HUES48 (cell line): Measurements from ENCODE around the gene SLC1A3.
A peak's percentile ranks its signal among the peaks of the same experiment; 100 is the strongest.
"Not testable (repeated sequence)": the region's sequence is repeated elsewhere in the genome, so short reads cannot be mapped to it uniquely, and the experiment has no call there.

Source experiments
- H3K27ac ChIP-seq: one replicate; pipeline ENCODE4 v1.7.0; 2013; ENCODE audit warnings: low read depth, low read length, inconsistent platforms
- H3K27me3 ChIP-seq: 2 replicates; pipeline ENCODE4 v1.6.1; 2013; ENCODE audit warnings: mild to moderate bottlenecking, low read length; ENCODE audit not compliant: control insufficient read depth, insufficient read depth
- H3K36me3 ChIP-seq: 2 replicates; pipeline ENCODE4 v1.6.1; 2013; ENCODE audit warnings: low read length; ENCODE audit not compliant: control insufficient read depth, insufficient read depth
- H3K4me1 ChIP-seq: 2 replicates; pipeline ENCODE4 v1.6.1; 2013; ENCODE audit warnings: mild to moderate bottlenecking, low read length; ENCODE audit not compliant: control insufficient read depth, insufficient read depth
- H3K4me3 ChIP-seq: 2 replicates; pipeline ENCODE4 v1.5.1; 2013; ENCODE audit warnings: mild to moderate bottlenecking, low read depth, low read length
- H3K9ac ChIP-seq: 2 replicates; pipeline ENCODE4 v1.6.1; 2013; ENCODE audit warnings: mild to moderate bottlenecking, low read depth, low read length, moderate library complexity
- H3K9me3 ChIP-seq: 2 replicates; pipeline ENCODE4 v1.6.1; 2013; ENCODE audit warnings: low read length; ENCODE audit not compliant: control insufficient read depth, insufficient read depth

SLC1A3 gene

GRCh38 chr5:36606428-36607113 lies at the start of gene SLC1A3:
Gene SLC1A3 (plus strand): TSS chr5:36606606. CDS start chr5:36608424, 1,818 bp downstream.
- no peaks in the 10 kb centered on the region for H3K9me3 ChIP-seq
- H3K27ac ChIP-seq = peak within 1 kb of the TSS; percentile 43
- H3K9ac ChIP-seq = peak within 1 kb of the TSS; percentile 64
- peaks cover 36% of the 10 kb centered on the region for H3K4me1 ChIP-seq
- H3K4me3 ChIP-seq = peak within 1 kb of the TSS; percentile 86
- peaks cover 12% of the 10 kb centered on the region for H3K36me3 ChIP-seq
- H3K27me3 ChIP-seq = peaks cover 5% of the 10 kb centered on the region; the same call in 1 of the 2 replicates

GRCh38 chr5:36558641-36559040 lies 47.8 kb upstream of the SLC1A3 start:
- H3K36me3 ChIP-seq = no peaks in the 10 kb centered on the region
- no peaks in the 10 kb centered on the region for H3K4me1 ChIP-seq
- H3K9me3 ChIP-seq = no peaks in the 10 kb centered on the region
- H3K27ac ChIP-seq = no peak overlapping the region
- no peak overlapping the region for H3K4me3 ChIP-seq
- H3K9ac ChIP-seq = no peak overlapping the region
- no peaks in the 10 kb centered on the region for H3K27me3 ChIP-seq

DNA sequence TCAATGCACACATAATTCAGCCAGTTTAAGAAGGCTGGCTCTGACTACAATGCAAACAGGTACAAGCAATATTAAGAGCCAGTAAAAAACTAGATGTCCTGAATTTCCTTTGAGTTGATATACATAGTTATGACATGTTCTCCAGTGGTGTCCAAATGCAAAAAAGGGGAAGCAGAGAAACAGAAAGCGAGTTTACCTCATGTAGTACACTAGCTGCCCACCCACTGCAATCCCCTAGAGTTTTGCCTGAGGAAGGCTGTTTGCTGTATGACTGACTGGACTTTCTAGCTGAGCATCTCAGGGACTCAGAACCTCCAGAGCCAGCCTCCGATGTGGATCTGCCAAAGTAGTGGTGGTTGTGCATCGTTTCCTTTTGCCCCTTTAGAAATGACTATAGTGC lies 44.8 kb upstream of the SLC1A3 start:
- Histone ChIP-seq H3K9ac (no peak overlapping the region), H3K36me3 (no peaks in the 10 kb centered on the region), H3K4me1 (no peaks in the 10 kb centered on the region), H3K27ac (no peak overlapping the region), H3K9me3 (no peaks in the 10 kb centered on the region), H3K27me3 (no peaks in the 10 kb centered on the region), H3K4me3 (no peak overlapping the region)

DNA sequence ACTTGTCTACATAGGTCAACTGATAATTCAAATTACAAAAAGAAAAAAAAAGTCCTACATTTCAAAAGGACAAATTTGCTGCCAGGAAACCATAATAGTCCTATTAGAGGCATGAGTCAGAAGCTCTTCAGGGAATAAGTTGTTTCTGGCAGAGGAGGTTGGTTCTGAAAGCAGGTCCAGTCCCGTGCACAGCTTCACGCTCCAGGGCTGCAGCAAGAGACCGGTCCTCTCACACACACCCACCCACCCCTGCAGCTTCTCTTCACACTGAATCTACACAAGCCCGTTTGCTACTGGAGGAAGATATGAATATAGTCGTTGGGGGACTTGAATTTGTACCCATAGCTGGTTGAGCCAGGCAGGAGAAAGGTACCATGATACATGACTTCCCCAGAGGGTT lies 36.9 kb upstream of the SLC1A3 start:
- Histone ChIP-seq H3K36me3 (no peaks in the 10 kb centered on the region), H3K9ac (no peak overlapping the region), H3K9me3 (no peaks in the 10 kb centered on the region), H3K27me3 (no peaks in the 10 kb centered on the region), H3K27ac (no peak overlapping the region), H3K4me1 (no peaks in the 10 kb centered on the region), H3K4me3 (no peak overlapping the region)

DNA sequence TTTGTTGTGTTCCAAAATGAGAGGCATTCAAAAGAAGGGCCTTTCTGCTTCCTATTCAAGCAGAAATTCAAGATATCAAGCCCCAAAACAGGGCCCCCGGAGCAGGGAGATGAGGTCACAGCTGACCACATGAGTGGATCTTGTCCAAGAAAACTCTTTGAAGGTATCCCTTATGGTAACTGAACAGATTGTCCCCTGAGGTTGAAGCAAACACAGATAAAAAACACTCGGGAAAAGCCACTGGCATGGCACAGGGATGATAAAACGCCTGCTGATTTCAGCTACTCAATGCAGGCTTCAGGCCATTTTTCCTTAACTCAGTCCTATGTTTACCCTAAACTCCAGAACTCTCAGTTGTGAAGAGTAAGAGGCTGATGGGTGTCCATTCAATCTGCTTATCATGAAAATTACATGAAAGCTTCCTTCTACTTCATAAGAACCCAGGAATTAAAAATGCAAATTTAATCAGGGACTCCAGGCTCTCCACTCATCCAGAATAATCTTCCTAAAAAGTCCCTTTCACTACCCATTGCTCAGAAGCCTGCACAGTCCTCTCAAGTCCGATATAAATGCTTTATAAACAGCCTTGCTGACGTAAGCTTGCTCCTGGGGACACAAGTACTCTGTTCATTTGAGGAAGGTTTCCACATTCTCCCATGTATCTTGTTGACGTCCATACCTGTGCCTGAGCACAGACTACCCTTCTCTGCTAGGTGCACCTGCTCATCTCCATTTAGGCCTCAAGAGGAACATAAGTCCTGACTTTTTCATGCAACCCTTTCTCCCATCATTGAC lies 35.9 kb upstream of the SLC1A3 start:
- no peak overlapping the region for H3K4me3 ChIP-seq
- no peak overlapping the region for H3K9ac ChIP-seq
- no peaks in the 10 kb centered on the region for H3K36me3 ChIP-seq
- no peaks in the 10 kb centered on the region for H3K27me3 ChIP-seq
- no peaks in the 10 kb centered on the region for H3K9me3 ChIP-seq
- H3K27ac ChIP-seq = no peak overlapping the region
- H3K4me1 ChIP-seq = no peaks in the 10 kb centered on the region

- Histone ChIP-seq H3K9ac (no peak overlapping the region), H3K4me1 (no peaks in the 10 kb centered on the region), H3K9me3 (no peaks in the 10 kb centered on the region), H3K36me3 (no peaks in the 10 kb centered on the region), H3K27ac (no peak overlapping the region), H3K27me3 (no peaks in the 10 kb centered on the region), H3K4me3 (no peak overlapping the region)
These were observed 34.9 kb upstream of the SLC1A3 start for GRCh38 chr5:36571401-36572042.

DNA sequence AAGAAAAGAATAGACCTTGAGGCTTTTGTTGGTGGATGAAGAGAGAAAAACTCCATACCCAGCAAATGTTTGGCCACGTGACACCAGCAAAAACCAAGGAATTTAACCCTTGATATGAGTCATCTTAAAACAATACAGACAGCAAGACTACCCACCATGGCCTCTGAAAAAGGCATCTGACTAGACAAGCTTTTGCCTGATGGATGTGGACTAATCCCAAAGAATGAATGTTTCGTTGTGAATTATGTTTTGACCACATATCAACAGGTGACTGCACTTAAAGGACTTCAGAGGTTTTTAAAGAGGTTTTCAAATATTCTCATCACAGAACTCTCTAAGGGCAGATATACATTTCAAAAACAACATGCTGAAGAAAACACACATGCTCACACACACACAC lies 33.0 kb upstream of the SLC1A3 start:
- no peaks in the 10 kb centered on the region for H3K36me3 ChIP-seq
- H3K27ac ChIP-seq = no peak overlapping the region
- no peak overlapping the region for H3K4me3 ChIP-seq
- H3K4me1 ChIP-seq = no peaks in the 10 kb centered on the region
- no peaks in the 10 kb centered on the region for H3K9me3 ChIP-seq
- no peak overlapping the region for H3K9ac ChIP-seq
- no peaks in the 10 kb centered on the region for H3K27me3 ChIP-seq

DNA sequence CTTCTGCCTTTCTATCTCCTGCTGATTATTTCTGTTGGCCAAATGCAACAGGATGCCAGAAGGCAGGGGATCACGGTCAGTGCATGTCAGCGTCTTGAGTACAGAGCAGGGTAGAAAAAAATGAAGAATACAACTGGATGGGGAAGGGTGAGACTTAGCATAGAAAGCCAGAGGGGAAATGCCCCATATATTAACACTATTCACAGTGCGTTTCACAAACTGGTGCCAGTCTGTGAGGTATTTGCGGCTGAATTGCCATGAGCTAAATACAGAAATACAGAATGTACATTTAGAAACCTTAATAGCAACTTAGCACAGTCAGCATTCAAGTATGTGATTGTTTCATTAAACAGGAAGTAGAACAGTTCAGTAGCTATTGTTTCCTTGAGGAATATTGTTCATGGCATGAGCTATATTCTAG lies 31.0 kb upstream of the SLC1A3 start:
- no peaks in the 10 kb centered on the region for H3K27me3 ChIP-seq
- H3K4me3 ChIP-seq = no peak overlapping the region
- H3K9ac ChIP-seq = no peak overlapping the region
- H3K36me3 ChIP-seq = no peaks in the 10 kb centered on the region
- no peaks in the 10 kb centered on the region for H3K9me3 ChIP-seq
- H3K4me1 ChIP-seq = no peaks in the 10 kb centered on the region
- no peak overlapping the region for H3K27ac ChIP-seq

- no peaks in the 10 kb centered on the region for H3K36me3 ChIP-seq
- no peak overlapping the region for H3K4me3 ChIP-seq
- H3K9me3 ChIP-seq = no peaks in the 10 kb centered on the region
- no peaks in the 10 kb centered on the region for H3K27me3 ChIP-seq
- H3K4me1 ChIP-seq = no peaks in the 10 kb centered on the region
- no peak overlapping the region for H3K27ac ChIP-seq
- no peak overlapping the region for H3K9ac ChIP-seq
These were observed 29.7 kb upstream of the SLC1A3 start for GRCh38 chr5:36576721-36577120.

DNA sequence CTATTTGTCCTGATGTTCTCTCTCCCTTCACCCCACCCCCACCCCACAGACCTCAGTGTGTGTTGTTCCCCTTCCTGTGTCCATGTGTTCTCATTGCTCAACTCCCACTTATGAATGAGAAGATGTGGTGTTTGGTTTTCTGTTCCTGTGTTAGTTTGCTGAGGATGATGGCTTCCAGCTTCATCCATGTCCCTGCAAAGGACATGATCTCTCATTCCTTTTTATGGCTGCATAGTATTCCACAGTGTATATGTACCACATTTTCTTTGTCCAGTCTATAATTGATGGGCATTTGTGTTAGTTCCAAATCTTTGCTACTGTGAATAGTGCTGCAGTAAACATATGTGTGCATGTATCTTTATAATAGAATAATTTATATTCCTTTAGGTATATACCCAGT lies 26.5 kb upstream of the SLC1A3 start:
- not testable (repeated sequence) for H3K27ac ChIP-seq, H3K4me3 ChIP-seq, H3K36me3 ChIP-seq, H3K9ac ChIP-seq, H3K4me1 ChIP-seq, H3K27me3 ChIP-seq, H3K9me3 ChIP-seq

DNA sequence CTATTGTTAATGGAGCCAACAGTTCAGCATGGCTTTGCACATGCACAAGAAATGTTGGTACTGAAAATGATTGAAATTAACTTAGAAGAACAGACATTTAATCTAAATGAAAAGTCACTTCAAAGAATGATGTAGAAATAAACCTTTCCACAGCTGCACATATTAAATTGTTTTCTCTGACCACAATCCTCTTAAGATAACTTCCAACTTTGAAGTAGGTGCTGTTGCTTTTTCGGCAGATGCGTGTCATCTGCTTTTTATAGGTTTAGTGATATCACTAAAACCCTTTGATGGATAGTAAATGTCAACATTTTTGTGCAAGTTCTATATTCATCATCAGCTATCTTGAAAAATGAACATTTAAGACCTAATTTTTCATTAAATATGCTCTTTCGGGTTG lies 25.3 kb upstream of the SLC1A3 start:
- Histone ChIP-seq H3K4me3 (no peak overlapping the region), H3K27ac (no peak overlapping the region), H3K9me3 (no peaks in the 10 kb centered on the region), H3K27me3 (no peaks in the 10 kb centered on the region), H3K4me1 (no peaks in the 10 kb centered on the region), H3K36me3 (no peaks in the 10 kb centered on the region), H3K9ac (no peak overlapping the region)
